H1 (cell line): Measurements from ENCODE around the gene ANP32A. TPM values are rescaled to one million over a fixed set of nuclear protein-coding genes. Genes with fewer than 3 reads are reported as not detected.

Source experiments
- CHD7 ChIP-seq: fragments of 300-600 bp; sonication (generic); IDR thresholded peaks from 2 replicates; pipeline ENCODE4 v1.7.1; 2012; ENCODE audit warnings: low read length, moderate library complexity, mild to moderate bottlenecking, inconsistent platforms; ENCODE audit not compliant: insufficient replicate concordance
- GABPA ChIP-seq: IDR thresholded peaks from 2 replicates; pipeline ENCODE4 v1.6.1; 2011; ENCODE audit warnings: mild to moderate bottlenecking, low read length, moderate library complexity, borderline replicate concordance; ENCODE audit not compliant: insufficient read depth
- NRF1 ChIP-seq: IDR thresholded peaks from 2 replicates; pipeline ENCODE4 v1.6.1; 2011; ENCODE audit warnings: mild to moderate bottlenecking, low read depth, low read length, improper control_type of control experiment
- PHF8 ChIP-seq: fragments of 200-600 bp; sonication (generic); conservative IDR thresholded peaks from 2 replicates; pipeline ENCODE4 v1.7.1; 2012; ENCODE audit warnings: low read depth, mild to moderate bottlenecking, inconsistent platforms, low read length, moderate library complexity
- SP1 ChIP-seq: IDR thresholded peaks from 2 replicates; pipeline ENCODE4 v1.6.1; 2011; ENCODE audit warnings: low read depth, low read length
- TAF1 ChIP-seq: IDR thresholded peaks from 2 replicates; pipeline ENCODE4 v1.6.1; 2011; ENCODE audit warnings: mild to moderate bottlenecking, low read depth, low read length
- polyA plus RNA-seq, 7 experiments: library from polyadenylated mRNA; depleted of rRNA in 3 of 7; stranded (reverse) in 5 of 7; unstranded in 2 of 7; fragments of >200 nt in 5 of 7; fragments of 200-250 nt in 2 of 7; gene quantifications; 1 replicate in 5 of 7; 2 replicates in 1 of 7; 4 replicates in 1 of 7; pipeline versions ENCODE4 v1.2.1 to v1.2.3, GENCODE V29; 2011 to 2013; ENCODE audit warnings: missing spikeins in 2 of 7, mixed read lengths in 2 of 7
- total RNA-seq: library from RNA; stranded (reverse); fragmentation: NEBNext Ultra II Directional; extraction: Animal tissue kit (Norgen Biotek cat#: 25700); gene quantifications from 2 replicates; pipeline ENCODE4 v1.2.1, GENCODE V29; 2021
- TF ChIP-seq, protein P1 (sequence below): IDR thresholded peaks from 2 replicates; pipeline ENCODE4 v1.6.1; 2012; ENCODE audit warnings: inconsistent platforms

ANP32A gene
- total and polyA plus RNA-seq, 2 of the 8 experiments (the other 6 are each of a cell fraction or from before 2014, with no cell fraction given) = 70.8 to 295 TPM

DNA sequence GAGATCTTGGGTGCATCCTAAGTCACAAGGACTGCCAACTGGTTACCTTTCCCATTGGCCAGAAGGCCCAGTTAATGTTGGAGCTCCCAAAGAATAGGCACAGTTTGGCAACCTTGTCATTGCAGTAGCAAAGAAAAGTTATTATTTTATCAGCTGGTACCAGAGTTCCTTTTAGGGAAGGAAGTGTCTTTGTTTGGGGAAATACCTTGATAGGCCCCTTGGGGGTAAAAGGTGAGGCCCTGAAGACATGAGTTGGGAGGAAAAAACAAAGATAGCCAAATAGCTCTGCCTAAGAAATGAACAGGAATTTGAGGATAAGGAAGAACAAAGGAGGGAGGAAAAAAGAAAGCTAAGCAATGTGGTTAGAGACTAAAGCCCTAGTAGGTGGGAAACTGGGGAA, 85.8 kb downstream of the ANP32A start (continued):
- TF ChIP-seq CHD7 (no peak), SP1 (no peak), NRF1 (no peak), GABPA (no peak), TAF1 (no peak), PHF8 (no peak)
- TF ChIP-seq, protein P1, sequence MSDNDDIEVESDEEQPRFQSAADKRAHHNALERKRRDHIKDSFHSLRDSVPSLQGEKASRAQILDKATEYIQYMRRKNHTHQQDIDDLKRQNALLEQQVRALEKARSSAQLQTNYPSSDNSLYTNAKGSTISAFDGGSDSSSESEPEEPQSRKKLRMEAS = no peak
